H1 (cell line): Measurements from ENCODE around the gene NADK2.

Experiments used
- BRCA1 ChIP-seq: IDR thresholded peaks from 2 replicates; pipeline ENCODE4 v1.6.1; 2012; ENCODE audit warnings: low read depth, low read length, improper control_type of control experiment
- CTCF ChIP-seq, 3 experiments: IDR thresholded peaks; 1 replicate in 2 of 3; 2 replicates in 1 of 3; pipeline versions ENCODE4 v1.5.1 to v1.6.1; 2011; ENCODE audit warnings: low read length in 3 of 3, mild to moderate bottlenecking in 3 of 3, inconsistent platforms in 2 of 3, low read depth in 1 of 3, moderate library complexity in 1 of 3; ENCODE audit not compliant: insufficient read depth in 1 of 3; ENCODE audit errors: control extremely low read depth in 1 of 3
- EP300 ChIP-seq, 2 experiments: IDR thresholded peaks; 1 replicate in 1 of 2; 2 replicates in 1 of 2; pipeline ENCODE4 v1.6.1; 2011 to 2012; ENCODE audit warnings: low read depth in 2 of 2, low read length in 2 of 2, mild to moderate bottlenecking in 2 of 2, borderline replicate concordance in 1 of 2, inconsistent platforms in 1 of 2, moderate library complexity in 1 of 2
- EZH2 ChIP-seq: fragments of 200-600 bp; sonication (generic); IDR thresholded peaks from 2 replicates; pipeline ENCODE4 v1.7.1; 2012; ENCODE audit warnings: low read depth, mild to moderate bottlenecking, moderate library complexity, low read length, inconsistent platforms; ENCODE audit not compliant: severe bottlenecking
- HDAC2 ChIP-seq, 2 experiments: fragments of 300-600 bp in 1 of 2; sonication (generic) in 1 of 2; IDR thresholded peaks; 2 replicates each; pipeline ENCODE4 v1.6.1; 2011 to 2012; ENCODE audit warnings: low read depth in 2 of 2, low read length in 2 of 2, mild to moderate bottlenecking in 2 of 2, moderate library complexity in 2 of 2, borderline replicate concordance in 1 of 2, inconsistent platforms in 1 of 2
- JUN ChIP-seq: IDR thresholded peaks from 2 replicates; pipeline ENCODE4 v1.6.1; 2011; ENCODE audit warnings: low read depth, mild to moderate bottlenecking, improper control_type of control experiment, low read length
- RAD21 ChIP-seq, 2 experiments: IDR thresholded peaks in 1 of 2; conservative IDR thresholded peaks in 1 of 2; 2 replicates each; pipeline ENCODE4 v1.6.1; 2011; ENCODE audit warnings: low read depth in 2 of 2, low read length in 2 of 2, improper control_type of control experiment in 1 of 2, inconsistent platforms in 1 of 2, mild to moderate bottlenecking in 1 of 2, moderate library complexity in 1 of 2
- RNF2 ChIP-seq: fragments of 200-900, 300-1000 bp; sonication (generic); IDR thresholded peaks from 2 replicates; pipeline ENCODE4 v1.7.1; 2016; ENCODE audit warnings: borderline replicate concordance, low read depth, mild to moderate bottlenecking, antibody characterized with exemption, low read length; ENCODE audit not compliant: poor library complexity, severe bottlenecking; ENCODE audit errors: missing control alignments
- SRF ChIP-seq: IDR thresholded peaks from 2 replicates; pipeline ENCODE4 v1.6.1; 2011; ENCODE audit warnings: mild to moderate bottlenecking, low read depth, low read length, moderate library complexity
- TAF1 ChIP-seq: IDR thresholded peaks from 2 replicates; pipeline ENCODE4 v1.6.1; 2011; ENCODE audit warnings: mild to moderate bottlenecking, low read depth, low read length

- TF ChIP-seq SRF = no peak
- no peak for TF ChIP-seq RAD21 (IDR thresholded peaks at IDR 0.05 in 1 of 2, conservative IDR thresholded peaks at IDR 0.05 in 1 of 2; ENCODE audit: low read depth in 2 of 2, low read length in 2 of 2)
- no peak for TF ChIP-seq EP300 (IDR thresholded peaks at IDR 0.05; ENCODE audit: borderline replicate concordance in 1 of 2, low read depth in 2 of 2, low read length in 2 of 2)
- TF ChIP-seq BRCA1 = no peak
- TF ChIP-seq EZH2 = no peak
- no peak for TF ChIP-seq RNF2
- no peak for TF ChIP-seq CTCF (IDR thresholded peaks at IDR 0.05; ENCODE audit: control extremely low read depth in 1 of 3, insufficient read depth in 1 of 3, low read depth in 1 of 3, low read length in 3 of 3)
- TF ChIP-seq TAF1 = no peak
- TF ChIP-seq HDAC2 (IDR thresholded peaks at IDR 0.05; ENCODE audit: borderline replicate concordance in 1 of 2, low read depth in 2 of 2, low read length in 2 of 2) = no peak
- TF ChIP-seq JUN = no peak
These were observed 8.7 kb upstream of the NADK2 start for GRCh38 chr5:36250427-36250826.
